GM18951 (cell line): ENCODE measurements around the gene NRCAM.

Experiments used
- POLR2A ChIP-seq: IDR thresholded peaks from 4 replicates; pipeline ENCODE4 v1.6.1; 2011; ENCODE audit warnings: mild to moderate bottlenecking; ENCODE audit not compliant: insufficient read length, insufficient read depth; ENCODE audit errors: extremely low read depth
- in situ Hi-C: fragments of 300-500 bp; cut with MboI; formaldehyde crosslinking; loops from one replicate; pipeline ENCODE4 v1.12.0; 2022; ENCODE audit warnings: low sequenced_read_pairs, mixed read lengths, inconsistent platforms; ENCODE audit not compliant: unreplicated experiment

Gene NRCAM

DNA sequence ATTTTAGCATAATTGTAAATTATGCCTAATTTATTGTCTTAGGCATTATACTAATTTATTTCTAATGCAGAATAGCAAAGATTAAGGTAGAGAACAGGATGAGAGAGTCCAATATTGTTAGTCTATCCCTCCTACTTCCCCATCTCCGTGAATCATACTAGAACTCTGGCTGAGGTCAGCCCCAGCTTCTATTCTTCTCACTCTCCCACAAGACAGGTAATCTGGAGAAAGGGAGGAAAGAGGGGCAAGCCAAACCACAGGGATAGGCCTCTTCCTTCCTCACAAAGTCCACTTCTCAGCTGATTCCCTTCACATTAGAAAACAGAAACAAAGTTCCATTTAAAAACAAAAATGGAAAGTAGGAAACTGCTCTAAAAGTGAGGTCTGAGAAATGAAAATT is 208.6 kb downstream of the NRCAM start:
- no peak for TF ChIP-seq POLR2A
- in situ Hi-C loops = no loop called here

DNA sequence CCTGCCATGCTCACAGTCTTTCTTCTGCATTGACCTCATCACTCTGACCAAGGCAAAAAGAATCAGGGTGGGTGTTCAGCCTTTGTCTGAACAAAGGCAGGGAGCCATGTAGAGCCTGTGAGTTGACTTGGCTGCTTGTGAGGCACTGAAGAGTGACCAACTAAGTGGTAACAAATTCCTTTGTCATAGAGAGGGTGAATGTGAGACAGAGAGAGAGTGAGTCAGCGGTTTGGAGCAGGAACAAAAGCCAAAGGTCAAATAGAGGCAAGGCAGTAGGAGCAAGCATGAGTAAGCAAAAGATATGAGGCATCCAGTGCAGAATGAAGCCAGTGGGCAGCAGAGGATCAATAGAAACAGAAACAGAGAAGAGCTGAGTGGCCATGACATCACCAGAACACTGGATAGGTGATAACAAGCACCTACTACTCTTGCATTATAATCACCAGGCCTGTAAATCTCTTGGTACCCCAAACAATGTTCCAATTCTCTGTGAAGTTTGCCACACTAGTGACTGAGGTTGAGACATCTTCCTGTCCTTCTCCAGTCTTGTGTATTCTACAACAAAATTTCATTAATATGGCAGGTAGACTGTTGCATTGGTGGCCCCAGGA is 209.9 kb downstream of the NRCAM start:
- in situ Hi-C loops = no loop called here

GRCh38 chr7:108245523-108246226 is 210.6 kb downstream of the NRCAM start:
- TF ChIP-seq POLR2A = no peak
- in situ Hi-C loops = no loop called here

More for the DNA sequence above, 209.9 kb downstream of the NRCAM start:
- TF ChIP-seq POLR2A = no peak

GRCh38 chr7:108244110-108244509 is 212.1 kb downstream of the NRCAM start:
- in situ Hi-C loops = no loop called here
- no peak for TF ChIP-seq POLR2A

DNA sequence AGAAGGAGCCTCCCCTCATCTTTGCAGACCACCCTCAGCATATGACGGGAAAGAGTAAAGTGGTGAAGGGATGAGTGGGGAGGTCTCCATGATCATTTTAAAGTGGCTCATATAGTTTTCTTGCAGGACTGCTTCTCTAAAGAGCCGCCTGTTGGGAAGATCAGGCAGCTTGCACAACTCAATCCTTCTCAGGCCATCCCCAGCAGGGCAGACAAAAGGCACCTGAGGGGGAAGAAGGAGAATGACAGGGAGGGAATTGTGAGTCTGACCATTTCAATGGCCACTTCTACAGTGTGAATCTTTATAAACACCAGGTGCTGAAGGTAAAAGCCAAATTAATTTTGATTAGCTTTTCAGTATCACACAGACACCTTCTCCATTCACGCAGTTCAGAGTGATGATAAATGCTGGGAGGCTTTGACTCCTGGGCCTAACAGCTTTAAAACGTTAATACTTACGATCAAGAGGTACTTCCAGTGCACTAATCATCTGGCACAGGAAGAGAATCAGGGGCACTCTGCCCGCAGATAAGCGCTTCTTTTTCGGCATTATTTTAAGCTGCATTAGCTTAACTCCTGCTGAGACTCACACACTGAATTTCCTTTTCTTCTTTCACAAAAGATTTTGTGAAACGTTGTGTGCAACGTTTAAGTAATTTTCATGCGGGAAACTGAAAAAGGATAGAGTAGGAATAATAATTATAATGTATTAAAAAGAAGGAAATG is 216.6 kb downstream of the NRCAM start:
- in situ Hi-C loops = no loop called here
- TF ChIP-seq POLR2A = no peak

DNA sequence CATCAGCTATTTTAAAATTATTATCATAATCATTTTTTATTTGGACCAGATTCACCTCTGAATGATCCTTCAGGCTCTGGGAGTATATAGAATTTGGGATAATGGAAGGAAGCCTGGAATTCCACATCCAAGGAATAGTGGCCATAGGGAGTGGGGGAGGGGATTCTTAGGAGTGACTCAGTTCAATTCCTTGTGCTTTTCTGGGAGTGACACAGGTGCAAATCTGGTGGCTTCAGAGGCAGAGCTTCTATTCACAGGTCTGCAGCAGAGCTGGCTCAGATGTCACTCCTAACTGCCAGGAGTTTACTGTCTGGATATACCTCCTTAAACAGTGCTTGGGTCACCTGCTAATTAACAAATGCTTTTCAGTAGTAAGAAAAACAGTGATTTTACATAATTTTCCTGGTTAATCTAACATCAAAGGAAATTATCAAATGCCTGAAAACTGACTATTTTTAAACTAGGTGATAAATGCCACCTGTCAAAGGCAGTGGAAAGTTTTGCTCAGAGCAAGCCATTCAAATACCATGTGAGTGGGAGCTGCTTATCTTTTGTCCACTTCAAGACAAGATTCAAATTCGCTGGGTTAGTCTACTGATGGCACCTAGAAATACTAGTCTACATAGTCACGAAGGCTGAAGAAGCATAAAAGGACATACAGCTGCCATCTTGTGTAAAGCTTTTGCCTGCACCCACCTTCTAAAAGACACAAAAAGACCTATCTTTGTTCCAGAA is 219.4 kb downstream of the NRCAM start:
- in situ Hi-C loops = no loop called here
- TF ChIP-seq POLR2A = no peak

DNA sequence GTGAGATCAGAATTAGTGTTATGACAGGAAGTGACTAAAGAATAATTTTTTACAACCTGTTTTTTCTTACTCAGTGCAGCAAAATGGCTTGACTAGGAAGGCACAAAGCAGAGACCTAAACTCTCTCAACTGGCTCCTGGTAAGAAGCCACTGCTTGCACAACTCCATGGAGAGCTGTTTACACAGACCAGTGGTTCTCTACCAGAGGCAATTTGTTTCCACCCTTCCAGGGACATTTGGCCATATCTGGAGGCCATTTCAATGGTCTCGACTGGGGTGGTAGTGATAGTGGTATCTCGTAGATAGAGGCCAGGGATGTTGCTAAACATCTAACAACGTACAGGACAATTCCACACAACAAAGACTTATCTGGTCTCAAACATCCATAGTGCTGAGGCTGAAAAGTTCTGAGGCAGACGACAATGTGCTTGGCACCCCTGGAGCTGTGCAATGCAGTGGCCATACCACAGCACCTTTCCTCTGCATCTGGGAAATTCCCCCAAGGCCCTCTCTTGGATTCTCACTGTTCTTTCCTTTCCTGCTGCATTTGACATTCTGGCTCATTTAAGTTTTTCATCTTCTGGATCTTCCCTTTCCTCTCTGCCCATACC is 220.7 kb downstream of the NRCAM start:
- TF ChIP-seq POLR2A = no peak
- in situ Hi-C loops = no loop called here

- TF ChIP-seq POLR2A = no peak
- in situ Hi-C loops = no loop called here
Measured at GRCh38 chr7:108234971-108235450, 221.2 kb downstream of the NRCAM start.

- in situ Hi-C loops = no loop called here
- TF ChIP-seq POLR2A = no peak
Measured at GRCh38 chr7:108234281-108234680, 222.0 kb downstream of the NRCAM start.

GRCh38 chr7:108232076-108232475 is 224.2 kb downstream of the NRCAM start:
- in situ Hi-C loops = no loop called here
- TF ChIP-seq POLR2A = no peak

- TF ChIP-seq POLR2A = no peak
- in situ Hi-C loops = no loop called here
Measured at GRCh38 chr7:108231221-108231620, 225.0 kb downstream of the NRCAM start.

DNA sequence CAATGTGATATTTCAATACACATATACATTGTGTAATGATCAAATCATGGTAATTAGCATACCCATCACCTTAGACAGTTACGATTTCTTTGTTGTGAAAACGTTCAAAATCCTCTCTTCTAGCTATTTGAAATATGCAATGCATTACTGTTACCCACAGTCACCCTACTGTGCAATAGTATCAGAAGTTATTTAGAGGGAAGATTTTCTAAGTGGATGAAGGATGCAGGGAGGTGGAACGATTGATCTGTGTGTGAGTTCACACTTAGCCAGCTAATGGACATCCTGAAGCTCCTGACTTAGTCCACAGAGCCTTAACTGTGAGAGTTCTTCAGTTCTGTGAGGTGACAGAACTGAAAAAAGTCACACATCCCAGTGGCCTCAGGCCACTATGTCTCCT is 228.9 kb downstream of the NRCAM start:
- in situ Hi-C loops = no loop called here

DNA sequence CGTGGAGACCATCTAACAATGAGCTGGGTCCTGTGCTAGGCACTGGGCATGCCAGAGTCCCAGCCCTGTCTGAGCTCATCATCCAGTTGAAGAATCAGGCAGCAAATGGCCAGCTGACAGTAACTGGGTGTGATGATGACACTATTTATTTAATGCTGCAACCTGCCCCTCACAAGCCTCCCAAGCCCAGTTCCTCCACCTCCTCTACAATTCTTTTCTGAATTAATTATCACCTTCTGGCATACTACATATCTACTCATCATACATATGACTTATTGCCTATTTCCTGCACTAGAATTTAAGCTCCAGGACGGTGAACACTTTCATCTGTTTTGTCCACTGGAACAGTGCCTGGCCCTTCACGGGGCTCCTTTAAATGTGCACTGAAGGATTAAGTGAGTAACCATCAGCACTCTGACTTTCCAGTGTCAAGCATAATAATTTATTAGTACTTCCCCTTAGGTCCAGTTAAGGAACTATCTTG is 229.4 kb downstream of the NRCAM start:
- in situ Hi-C loops = no loop called here
- TF ChIP-seq POLR2A = no peak

More for the DNA sequence above, 228.9 kb downstream of the NRCAM start:
- TF ChIP-seq POLR2A = no peak
